ENCODE data around the gene MPRIP.

The MPRIP gene

DNA sequence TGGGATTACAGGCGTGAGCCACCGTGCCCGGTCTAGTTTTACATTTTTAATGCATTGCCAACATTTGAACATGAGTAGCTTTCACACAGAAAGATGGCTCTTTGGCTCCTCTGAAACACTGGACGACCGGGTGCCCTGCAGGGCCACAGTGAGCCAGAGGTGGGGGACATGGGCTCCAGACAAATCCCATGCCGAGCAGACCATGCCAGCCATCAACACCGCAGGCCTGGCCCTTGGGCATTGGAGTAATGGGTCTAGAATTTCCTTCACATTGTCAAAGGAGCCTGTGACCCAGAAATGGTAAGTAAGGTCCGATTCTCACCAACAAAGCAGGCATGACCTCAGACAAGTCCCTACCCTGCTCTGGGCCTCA is 21.4 kb upstream of the MPRIP start:
- TF ChIP-seq CTCF (conservative IDR thresholded peaks at IDR 0.05), result no peak
- no peak overlapping the region for H3K27ac ChIP-seq

GRCh38 chr17:17021194-17021863 is 20.9 kb upstream of the MPRIP start:
- H3K27ac ChIP-seq, result no peak overlapping the region
- no peak for TF ChIP-seq CTCF (conservative IDR thresholded peaks at IDR 0.05)

GRCh38 chr17:17022011-17022410 is 20.2 kb upstream of the MPRIP start:
- no peak overlapping the region for H3K27ac ChIP-seq

DNA sequence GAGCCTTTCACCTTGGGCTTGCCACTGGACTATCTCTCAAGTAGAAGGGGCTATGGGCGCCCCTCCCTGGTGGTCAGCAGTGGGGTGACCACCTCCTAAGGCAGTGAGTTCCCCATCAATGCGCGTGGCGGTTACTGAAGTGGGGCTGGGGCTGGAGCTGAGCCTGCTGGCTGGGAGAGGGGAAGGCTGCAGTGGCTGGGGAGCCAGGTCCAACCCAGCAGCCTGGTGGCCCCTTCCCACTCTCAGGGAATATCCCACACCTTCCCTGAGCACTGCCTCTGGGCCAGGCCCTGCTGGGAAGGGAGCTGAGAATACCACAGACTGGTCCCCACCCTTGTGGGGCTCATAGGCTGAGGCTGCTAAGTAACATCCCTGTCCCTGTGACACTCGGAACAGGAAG is 19.8 kb upstream of the MPRIP start:
- no peak for TF ChIP-seq CTCF (conservative IDR thresholded peaks at IDR 0.05)
- H3K27ac ChIP-seq, result no peak overlapping the region

More at GRCh38 chr17:17022011-17022410, 20.2 kb upstream of the MPRIP start:
- TF ChIP-seq CTCF (conservative IDR thresholded peaks at IDR 0.05), result no peak

- no peak overlapping the region for H3K27ac ChIP-seq
- no peak for TF ChIP-seq CTCF (conservative IDR thresholded peaks at IDR 0.05)
Measured at GRCh38 chr17:17024778-17025300, 17.4 kb upstream of the MPRIP start.

GRCh38 chr17:17025621-17026020 is 16.6 kb upstream of the MPRIP start:
- no peak for TF ChIP-seq CTCF (conservative IDR thresholded peaks at IDR 0.05)
- peak overlapping the region; percentile 18; the same call in 1 of the 2 replicates for H3K27ac ChIP-seq

DNA sequence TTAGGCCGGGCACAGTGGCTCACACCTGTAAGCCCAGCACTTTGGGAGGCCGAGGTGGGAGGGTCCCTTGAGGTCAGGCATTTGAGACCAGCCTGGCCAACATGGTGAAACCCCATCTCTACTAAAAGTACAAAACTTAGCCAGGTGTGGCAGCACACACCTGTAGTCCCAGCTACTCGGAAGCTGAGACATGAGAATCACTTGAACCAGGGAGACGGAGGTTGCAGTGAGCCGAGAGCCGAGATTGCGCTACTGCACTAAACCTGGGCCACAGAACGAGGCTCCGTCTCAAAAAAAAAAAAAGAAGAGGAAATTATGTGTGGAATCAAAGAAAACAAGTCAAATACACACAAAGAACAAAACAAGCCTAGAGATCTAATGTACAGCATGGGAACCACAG is 16.1 kb upstream of the MPRIP start:
- H3K27ac ChIP-seq, result no peak overlapping the region
- TF ChIP-seq CTCF (conservative IDR thresholded peaks at IDR 0.05), result no peak
